Measurements from ENCODE around the gene RIMS4. TPM values are rescaled to one million over a fixed set of nuclear protein-coding genes. Genes with fewer than 3 reads are reported as not detected.

Gene RIMS4
- polyA plus RNA-seq, 3 donors = 0.37 to 1.0 (median 0.70) TPM

- DNase-seq = no peak
Measured at GRCh38 chr20:44722990-44723389, 87.4 kb downstream of the RIMS4 start.

DNA sequence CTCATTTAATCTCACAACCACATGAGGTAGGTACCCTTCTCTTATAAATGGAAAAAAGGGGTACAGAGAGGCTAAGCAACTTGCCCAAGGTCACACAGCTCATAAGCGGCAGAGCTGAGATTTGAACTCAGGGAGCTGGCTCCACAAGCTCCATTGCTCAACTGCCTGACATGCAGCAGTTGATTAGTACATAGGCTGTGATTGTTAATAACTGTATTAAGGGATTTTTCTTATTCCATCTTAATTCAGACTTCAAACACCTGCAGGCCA, 88.6 kb downstream of the RIMS4 start:
- no peak for DNase-seq

DNA sequence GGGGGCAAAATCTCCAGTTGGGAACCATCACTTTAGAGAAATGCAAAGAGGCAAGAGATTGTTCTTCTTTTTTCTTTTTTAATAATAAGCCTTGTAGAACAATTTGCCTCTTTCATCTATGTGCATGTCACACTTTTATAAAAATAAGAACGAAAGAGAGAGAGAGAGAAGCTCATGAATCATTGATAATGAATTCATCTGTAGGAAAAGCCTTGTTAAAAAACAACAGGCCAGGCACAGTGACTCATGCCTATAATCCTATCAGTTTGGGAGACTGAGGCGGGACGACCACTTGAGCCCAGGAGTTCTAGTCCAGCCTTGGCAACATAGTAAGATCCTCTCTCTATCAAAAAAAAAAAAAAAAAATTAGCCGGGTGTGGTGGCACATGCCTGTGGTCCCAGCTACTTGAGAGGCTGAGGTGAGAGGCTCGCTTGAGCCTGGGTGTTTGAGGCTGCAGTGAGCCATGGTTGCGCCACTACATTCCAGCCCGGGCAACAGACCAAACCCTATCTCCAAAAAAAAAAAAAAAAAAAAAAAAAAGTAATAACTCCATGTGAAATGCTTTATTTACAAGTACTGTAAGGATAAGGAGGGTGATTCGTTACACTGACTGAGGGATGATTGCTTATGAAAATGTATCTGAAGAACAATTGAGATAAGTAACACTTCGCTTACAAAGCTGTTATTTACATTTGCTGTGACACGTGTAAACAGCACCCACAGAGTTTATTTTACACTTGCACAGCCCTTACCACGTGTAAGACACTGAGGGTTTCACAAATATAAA, 89.2 kb downstream of the RIMS4 start:
- DNase-seq = no peak

DNA sequence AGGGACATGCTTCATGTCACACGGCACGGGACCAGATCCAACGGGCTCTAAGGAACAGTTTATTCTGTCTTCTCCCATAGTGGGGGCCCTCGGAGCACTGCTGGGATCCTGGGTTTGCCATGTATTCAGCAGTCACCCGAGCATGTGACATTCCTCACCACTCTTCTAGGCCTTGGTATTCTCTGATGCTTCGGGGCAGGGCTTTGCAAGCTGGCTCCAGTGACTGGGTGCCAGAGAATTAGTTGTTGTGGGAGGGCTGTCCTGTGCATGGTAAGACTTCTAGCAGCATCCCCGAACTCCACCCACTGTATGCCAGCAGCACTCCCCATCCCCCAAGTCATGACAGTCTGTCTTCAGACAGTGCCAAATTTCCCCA, 89.7 kb downstream of the RIMS4 start:
- no peak for DNase-seq

GRCh38 chr20:44719841-44720240, 90.5 kb downstream of the RIMS4 start:
- no peak for DNase-seq

DNA sequence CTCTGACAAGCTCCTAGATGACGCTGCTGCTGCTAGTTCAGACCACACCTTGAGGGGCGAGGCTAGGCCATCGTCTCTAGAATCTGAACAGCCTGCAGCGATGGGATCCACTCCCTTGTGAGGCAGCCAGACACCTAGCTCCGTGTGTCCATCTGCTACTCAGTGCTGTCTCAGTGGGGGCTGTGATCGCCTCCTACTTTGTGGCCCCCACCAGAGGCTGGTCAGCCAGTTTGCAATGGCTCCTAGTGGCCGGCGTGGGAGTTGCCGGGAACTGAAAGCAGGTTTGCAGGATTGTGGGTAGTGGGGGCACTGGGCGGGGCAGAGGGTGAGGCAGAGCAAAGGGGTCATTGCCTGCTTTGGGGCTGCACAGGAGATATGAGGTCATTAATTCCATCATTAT, 92.4 kb downstream of the RIMS4 start:
- DNase-seq = no peak

DNA sequence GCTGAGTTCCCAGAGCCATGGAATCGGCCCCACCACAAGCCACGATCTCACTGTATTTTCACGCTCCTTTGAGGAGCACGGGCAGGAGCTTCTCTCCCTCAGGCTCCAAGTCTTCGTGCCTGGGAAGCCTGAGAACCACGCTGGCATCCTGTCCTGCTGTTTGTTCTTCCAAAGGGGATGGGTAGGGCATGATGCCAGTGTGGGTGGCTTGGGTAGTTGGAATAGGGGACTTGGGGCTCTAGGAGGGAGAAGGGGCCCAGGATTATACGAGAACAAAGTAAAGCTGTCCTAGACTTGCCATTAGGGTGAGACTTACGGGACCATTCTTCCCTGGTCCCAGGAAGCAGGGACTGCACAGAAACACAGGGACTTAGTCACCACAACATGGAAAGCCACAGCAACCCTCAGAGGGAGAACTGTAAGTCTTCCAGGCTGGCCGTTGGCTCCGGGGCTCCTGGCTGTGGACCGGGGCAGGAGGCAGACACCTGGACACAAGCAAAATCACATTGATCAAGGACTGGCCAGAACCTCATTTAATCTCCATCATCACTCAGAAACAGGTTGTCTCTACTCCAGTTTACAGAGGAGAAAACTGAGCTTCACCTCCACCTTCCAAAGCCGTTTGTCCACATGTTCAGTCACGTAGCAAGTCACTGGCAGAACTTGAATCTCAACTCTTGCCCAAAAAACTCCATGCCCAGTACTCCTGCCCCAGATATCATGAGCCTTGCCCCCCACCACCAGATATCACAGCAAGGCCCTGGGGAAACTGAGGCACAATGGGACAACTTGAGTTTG, 93.8 kb downstream of the RIMS4 start:
- DNase-seq = no peak

DNA sequence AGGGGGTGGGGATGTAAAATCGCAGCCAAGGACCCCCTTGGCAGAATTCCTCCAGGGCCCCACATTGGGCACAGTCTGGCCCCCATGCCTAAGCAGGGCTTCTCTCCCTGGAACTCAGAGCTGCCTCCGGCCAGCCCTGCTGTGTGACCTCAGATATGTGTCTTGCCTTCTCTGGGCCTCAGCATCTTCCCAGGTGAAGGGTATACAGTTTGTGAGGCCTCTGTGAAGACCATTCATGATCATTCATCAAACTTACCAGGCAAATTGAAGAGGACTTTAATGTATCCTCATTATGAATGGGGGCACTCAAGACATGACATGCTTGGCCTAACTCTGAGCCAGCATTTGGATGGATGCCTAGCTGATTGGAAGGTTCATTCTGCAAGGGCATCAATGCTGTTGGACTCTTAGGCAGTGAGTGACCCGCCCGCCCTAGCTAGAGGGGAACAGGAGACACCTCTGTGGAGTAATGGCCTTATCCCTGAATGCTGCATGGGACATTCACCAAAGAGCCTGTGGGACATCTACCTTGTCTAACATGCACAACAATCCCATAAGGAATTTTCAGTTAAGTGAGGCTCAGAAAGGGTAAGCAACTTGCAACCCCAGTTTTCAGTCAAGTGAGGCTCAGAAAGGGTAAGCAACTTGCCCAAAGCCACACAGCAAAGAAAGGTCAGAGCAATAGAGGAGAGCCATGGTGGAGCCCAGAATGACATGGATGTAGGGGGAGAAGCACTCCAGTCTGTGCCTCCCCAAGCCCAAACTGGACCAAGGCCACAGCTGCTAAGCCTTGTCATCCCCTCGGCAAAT, 94.6 kb downstream of the RIMS4 start:
- no peak for DNase-seq

DNA sequence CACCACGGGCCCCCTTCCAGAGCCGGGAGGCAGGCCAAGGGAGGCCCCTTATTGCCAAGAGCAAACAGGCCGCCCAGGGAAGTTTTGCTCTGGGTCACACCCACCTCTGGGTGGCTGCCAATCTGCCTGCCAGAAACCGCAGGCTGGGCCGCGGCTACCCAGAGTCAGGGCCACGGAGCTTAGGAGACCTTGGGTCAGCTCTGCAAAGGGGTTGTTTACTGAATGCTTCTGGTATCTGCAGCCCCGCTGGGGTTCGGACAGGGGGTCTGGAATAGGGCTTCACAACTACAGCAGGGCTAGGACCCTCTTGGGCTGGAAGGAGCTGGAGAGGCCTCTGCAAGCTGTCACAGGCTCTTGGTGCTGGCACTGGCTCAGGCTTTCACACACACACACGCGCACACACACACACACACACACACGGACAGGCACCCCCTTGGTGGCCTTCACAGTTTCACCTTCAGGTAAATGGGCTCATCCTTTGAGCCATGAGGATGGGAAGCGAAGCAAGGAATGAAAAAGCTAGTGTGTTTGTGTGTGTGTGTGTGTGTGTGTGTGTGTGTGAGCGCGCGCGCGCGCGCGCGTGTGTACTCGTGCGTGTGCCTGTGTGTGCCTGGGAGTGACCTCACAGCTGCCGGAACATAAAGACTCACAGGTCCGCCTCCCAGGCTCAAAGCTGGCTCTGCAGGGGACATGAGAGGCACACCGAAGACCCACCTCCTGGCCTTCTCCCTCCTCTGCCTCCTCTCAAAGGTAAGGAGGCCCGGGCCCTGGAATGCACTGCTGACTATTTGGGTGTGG, 95.4 kb downstream of the RIMS4 start, which contains the start of gene CCN5:
Gene CCN5 (plus strand): TSS at position 669 of the 798 bp plus-strand sequence. CDS start 22 bp downstream, at position 691.
- DNase-seq = no peak

- DNase-seq = no peak
Measured at GRCh38 chr20:44714102-44714700, 96.1 kb downstream of the RIMS4 start.

DNA sequence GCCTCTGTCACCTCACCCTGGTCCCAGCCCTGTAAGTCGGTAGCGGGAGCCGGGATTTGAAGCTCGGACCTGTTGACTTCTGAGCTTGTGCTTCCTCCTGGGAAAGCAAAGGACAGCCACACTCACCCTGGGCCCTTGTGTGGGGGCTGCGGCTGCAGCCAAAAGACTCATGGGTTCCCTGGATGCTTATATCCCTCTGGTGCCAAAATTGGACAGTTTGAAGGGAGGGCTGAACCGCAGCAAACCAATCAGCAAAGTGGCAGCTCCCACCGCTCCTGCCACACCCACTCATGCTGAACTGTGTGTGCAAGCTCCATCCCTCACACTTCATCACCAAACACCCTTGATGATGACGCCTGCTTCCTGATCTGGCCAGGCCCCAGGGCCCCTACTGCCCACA, 99.1 kb downstream of the RIMS4 start:
- no peak for DNase-seq

DNA sequence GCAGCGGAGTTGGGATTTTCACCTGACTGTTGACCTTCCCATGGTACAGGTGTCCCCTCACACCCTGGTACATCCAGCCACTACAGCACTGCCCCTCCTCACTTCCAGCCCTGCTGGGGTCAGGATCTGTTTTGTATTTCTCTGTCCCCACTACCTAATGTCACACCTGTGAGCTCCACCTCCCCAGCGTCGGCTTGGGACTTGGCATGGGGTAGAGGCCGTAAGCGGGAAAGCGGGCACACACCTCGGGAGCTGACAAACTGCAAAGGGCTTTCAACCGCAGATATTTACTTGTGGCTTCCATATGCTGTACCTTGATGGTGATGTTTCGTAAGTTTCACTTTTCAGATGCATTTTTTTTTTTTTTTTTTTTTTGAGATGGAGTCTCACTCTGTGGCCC, 100.5 kb downstream of the RIMS4 start:
- no peak for DNase-seq

DNA sequence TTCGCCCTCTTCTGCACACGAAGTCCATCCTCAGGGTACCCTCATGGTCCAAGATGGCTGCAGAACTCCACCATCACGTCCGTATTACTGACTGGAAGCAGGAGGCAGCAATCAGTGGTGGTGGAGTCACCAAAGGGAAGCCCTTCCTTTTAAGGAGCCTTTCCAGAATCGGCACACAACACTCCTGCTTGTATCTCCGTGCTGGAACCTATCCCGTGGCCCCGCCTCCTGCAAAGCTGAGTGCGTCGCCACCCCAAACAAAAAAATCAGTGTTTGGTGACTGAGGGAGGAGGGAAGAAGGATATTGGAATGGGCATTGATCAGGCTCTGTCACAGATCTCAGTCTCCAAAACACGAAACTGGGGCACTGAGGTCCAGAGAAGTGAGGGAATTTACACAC, 101.0 kb downstream of the RIMS4 start:
- DNase-seq = no peak

DNA sequence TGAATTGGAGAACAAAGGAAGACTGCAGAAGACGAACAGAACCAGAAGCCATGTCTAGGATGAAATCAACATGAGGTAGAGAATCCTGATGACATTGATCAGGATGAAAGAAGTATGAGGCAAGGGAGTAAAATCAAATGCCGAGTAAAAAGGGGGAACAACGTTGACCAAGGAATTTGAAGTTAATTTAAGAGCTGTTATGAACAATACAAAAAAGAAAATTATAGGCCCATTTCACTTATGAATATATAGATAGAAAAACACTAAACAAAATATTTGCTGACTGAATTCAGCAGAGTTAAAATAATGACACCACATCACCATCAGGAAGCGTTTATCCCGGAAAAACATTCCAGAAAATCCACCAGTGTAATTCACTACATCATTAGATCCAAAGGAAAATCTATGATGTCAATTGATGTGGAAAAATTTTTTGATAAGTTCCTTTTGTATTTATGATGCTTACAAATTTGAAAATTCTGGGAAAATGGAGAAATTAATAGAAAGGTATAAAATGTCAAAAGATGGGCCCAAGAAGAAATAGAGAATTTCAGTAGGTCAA, 103.2 kb downstream of the RIMS4 start:
- DNase-seq = no peak

DNA sequence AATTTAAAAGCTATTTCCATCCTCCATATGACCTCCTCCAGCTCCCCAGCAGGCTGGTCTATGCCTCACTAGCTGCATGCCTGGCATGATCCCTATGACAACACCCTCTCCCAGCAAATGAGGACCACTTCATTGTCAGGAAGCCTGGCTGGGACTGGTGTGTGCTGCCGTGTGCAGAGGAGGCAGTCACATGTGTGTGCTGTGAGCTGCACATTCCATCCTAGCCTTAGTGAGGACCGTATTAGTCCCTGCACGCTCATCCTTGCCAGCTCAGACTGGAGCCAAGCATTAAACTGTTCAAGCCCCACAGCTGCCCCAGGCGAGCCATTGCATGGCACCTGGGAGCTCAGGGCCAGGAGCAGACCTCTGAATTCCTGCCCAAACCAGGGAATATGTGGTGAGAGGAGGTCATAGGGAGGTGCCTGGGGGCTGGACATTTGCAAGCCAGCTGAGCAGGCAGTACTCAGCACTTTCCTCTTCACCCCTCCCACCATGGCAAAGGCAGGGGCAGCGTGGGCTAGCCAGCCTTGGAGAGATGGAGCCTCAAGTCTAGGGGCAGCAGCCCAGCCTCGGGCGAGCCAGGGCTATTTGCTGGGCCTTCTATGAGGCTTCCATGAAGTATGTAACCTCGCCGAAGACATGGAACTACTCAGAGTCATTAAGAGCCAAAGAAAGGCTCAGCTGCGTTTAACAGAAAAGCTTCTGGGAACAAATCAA, 103.9 kb downstream of the RIMS4 start:
- DNase-seq = no peak

- no peak for DNase-seq
Measured at GRCh38 chr20:44705364-44706094, 104.8 kb downstream of the RIMS4 start.

- no peak for DNase-seq
Measured at GRCh38 chr20:44704551-44704971, 105.8 kb downstream of the RIMS4 start.

DNA sequence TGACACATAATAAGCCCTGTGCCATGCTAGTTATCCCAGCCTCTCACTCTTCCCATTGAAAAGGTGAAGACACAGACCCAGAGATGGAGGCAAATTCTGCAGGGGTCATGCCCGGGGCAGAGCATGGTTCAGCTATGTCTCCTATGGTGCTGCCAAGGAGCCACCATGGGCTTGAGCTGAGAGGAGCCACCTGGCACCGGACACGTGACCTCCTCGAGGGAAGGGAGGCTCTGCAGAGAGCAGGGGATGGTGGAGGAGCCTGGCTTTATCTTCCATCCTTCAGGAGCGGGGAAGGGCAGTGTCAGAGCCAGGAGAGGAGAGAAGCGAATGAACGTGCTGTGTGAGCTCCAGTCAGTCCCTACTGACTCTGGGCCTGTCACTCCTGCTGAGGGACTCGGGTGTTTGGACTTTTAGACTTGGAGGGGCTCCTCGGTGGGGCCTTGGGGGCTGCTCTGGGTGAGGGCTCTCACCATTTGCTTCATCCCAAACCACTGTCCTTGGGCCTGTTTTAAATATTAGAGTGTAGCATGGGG, 106.3 kb downstream of the RIMS4 start:
- no peak for DNase-seq

DNA sequence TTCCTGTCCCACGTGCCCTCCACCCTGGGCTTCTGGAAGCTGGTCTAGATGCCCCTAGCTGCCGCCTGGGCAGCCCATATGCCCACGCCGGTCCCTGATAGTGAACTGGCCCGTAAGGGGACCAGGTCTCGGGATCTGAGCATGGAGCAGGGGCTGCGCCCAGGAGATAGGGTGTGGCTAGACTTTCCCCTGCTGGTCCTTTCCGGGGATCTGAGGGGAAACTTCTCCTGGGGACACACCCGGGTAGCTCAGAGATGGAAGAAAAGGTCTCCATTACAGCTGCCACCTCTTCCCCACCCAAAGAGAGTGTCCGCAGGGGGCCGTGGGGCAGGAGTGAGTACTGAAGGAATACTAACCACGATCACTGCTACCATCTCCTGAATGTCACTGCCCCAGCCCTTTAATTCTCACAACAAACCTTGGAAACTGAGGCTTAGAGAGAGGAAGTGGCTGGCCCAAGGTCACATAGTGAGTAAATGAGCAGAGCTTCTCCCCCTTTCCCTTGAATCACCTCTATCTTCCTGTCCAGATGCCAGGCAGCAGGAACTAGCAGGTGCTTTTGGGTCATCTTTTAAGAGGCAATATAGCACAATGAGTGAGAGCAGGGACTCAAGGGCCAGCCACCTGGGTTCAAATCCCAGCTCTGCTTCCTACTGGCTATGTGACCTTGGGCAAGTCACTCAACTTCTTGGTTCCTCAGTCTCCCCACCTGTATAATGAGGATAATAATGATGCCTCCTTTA, 107.0 kb downstream of the RIMS4 start:
- DNase-seq = no peak

Data from renal pelvis (tissue), 4 donors.